ENCODE data around the gene JMJD8. TPM values are rescaled to one million over a fixed set of nuclear protein-coding genes. Genes with fewer than 3 reads are reported as not detected.
A peak's percentile ranks its signal among the peaks of the same experiment; 100 is the strongest.

Gene JMJD8
- total RNA-seq, 1 donor from 2014 or later, result 62.9 TPM

DNA sequence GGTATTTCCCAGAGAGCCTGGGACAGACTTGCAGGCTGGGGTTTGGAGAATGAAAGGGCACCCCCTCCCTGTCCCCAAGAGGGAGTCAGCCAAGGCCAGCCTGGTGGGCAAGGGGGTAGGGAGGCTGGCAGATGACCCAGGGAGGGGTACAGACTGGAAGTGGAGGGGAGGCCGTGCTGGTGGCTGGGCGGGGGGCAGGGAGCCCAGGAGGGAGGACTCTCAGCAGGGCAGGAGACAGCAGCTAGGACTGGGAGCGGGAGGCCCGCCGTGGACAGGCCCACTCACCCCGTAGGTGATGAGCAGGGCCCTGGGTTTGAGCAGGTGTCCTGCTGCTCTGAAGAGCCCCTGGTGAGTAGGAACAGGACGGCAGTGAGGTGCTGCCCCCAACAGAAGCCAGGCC, 49.1 kb downstream of the JMJD8 start:
- H3K27ac ChIP-seq, result no peak overlapping the region
- TF ChIP-seq POLR2A (IDR thresholded peaks at IDR 0.05), result no peak
- no peak for TF ChIP-seq CTCF (IDR thresholded peaks at IDR 0.05)
- TF ChIP-seq POLR2AphosphoS5 (IDR thresholded peaks at IDR 0.05; ENCODE audit: insufficient read depth in 1 of 2, low read depth in 1 of 2), result no peak
- no peaks in the 10 kb centered on the region for H3K9me3 ChIP-seq
- no peak for DNase-seq (ENCODE audit: extremely low spot score in 2 of 2)
- no peaks in the 10 kb centered on the region for H3K27me3 ChIP-seq
- no peaks in the 10 kb centered on the region for H3K36me3 ChIP-seq
- intact Hi-C loops (cut with DNase I), result no loop called here
- peaks cover 40% of the 10 kb centered on the region for H3K4me1 ChIP-seq
- peak overlapping the region; percentile 69 to 96 for H3K4me3 ChIP-seq

DNA sequence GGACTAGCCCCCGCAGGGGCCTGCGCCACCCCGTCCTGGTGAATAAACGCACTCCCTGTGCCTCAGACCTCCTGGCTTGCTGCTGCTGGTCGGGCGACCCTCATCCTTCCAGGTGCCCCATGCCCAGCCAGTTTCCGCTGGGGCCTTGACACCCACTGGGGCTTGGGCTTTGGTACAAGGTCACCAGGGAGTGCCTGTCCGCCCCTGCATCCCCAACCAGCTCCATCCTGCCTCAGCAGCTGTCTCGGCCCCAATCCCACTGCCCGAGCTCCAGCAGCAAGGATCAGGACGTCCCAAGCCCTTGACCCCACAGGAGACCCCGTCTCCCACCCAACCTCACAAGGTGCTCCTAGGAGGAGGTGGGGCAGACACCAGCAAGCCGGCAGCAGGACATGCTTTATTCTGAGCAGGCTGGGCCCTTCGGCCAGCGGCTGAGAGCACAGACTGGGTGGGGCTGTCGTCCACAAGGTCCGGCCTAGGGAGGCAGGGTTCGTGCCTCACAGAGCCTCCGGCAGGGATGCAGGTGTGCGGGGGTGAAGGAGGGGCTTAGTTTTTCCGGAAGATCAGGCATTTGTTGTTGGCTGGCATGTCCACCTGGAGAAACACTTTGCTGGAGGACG, 50.0 kb downstream of the JMJD8 start:
- intact Hi-C loops (cut with DNase I), result no loop called here
- Histone ChIP-seq H3K27ac (no peak overlapping the region), H3K4me3 (no peak overlapping the region), H3K27me3 (no peaks in the 10 kb centered on the region), H3K36me3 (no peaks in the 10 kb centered on the region), H3K9me3 (no peaks in the 10 kb centered on the region), H3K4me1 (peaks cover 48% of the 10 kb centered on the region)
- TF ChIP-seq POLR2AphosphoS5 (IDR thresholded peaks at IDR 0.05; ENCODE audit: insufficient read depth in 1 of 2, low read depth in 1 of 2) (no peak), CTCF (IDR thresholded peaks at IDR 0.05) (no peak), POLR2A (IDR thresholded peaks at IDR 0.05) (no peak)
- DNase-seq (ENCODE audit: extremely low spot score in 2 of 2), result no peak

GRCh38 chr16:633336-634050, 50.6 kb downstream of the JMJD8 start:
- TF ChIP-seq POLR2A (IDR thresholded peaks at IDR 0.05) (no peak), POLR2AphosphoS5 (IDR thresholded peaks at IDR 0.05; ENCODE audit: insufficient read depth in 1 of 2, low read depth in 1 of 2) (no peak), CTCF (IDR thresholded peaks at IDR 0.05) (no peak)
- DNase-seq (ENCODE audit: extremely low spot score in 2 of 2), result no peak
- Histone ChIP-seq H3K36me3 (no peaks in the 10 kb centered on the region), H3K27ac (no peak overlapping the region), H3K4me1 (peaks cover 48% of the 10 kb centered on the region), H3K27me3 (no peaks in the 10 kb centered on the region), H3K9me3 (no peaks in the 10 kb centered on the region), H3K4me3 (no peak overlapping the region)
- intact Hi-C loops (cut with DNase I), result no loop called here

DNA sequence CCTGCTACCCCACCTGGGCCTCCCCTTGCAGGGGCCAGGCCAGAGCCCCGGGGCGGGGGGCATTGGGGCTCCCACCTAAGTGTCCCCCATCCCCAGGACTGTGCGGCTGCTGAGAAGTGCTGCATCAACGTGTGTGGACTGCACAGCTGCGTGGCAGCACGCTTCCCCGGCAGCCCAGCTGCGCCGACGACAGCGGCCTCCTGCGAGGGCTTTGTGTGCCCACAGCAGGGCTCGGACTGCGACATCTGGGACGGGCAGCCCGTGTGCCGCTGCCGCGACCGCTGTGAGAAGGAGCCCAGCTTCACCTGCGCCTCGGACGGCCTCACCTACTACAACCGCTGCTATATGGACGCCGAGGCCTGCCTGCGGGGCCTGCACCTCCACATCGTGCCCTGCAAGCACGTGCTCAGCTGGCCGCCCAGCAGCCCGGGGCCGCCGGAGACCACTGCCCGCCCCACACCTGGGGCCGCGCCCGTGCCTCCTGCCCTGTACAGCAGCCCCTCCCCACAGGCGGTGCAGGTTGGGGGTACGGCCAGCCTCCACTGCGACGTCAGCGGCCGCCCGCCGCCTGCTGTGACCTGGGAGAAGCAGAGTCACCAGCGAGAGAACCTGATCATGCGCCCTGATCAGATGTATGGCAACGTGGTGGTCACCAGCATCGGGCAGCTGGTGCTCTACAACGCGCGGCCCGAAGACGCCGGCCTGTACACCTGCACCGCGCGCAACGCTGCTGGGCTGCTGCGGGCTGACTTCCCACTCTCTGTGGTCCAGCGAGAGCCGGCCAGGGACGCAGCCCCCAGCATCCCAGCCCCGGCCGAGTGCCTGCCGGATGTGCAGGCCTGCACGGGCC, 51.4 kb downstream of the JMJD8 start:
- Histone ChIP-seq H3K9me3 (no peaks in the 10 kb centered on the region), H3K36me3 (no peaks in the 10 kb centered on the region), H3K27ac (no peak overlapping the region), H3K27me3 (no peaks in the 10 kb centered on the region), H3K4me1 (peaks cover 45% of the 10 kb centered on the region), H3K4me3 (no peak overlapping the region)
- TF ChIP-seq POLR2AphosphoS5 (IDR thresholded peaks at IDR 0.05; ENCODE audit: insufficient read depth in 1 of 2, low read depth in 1 of 2) (no peak), POLR2A (IDR thresholded peaks at IDR 0.05) (no peak), CTCF (IDR thresholded peaks at IDR 0.05) (no peak)
- intact Hi-C loops (cut with DNase I), result no loop called here
- DNase-seq (ENCODE audit: extremely low spot score in 2 of 2), result no peak

All from vagina (tissue), 2 donors.